Naive thymus-derived CD8-positive, alpha-beta T cell (primary cell): Measurements from ENCODE around the gene SNX24. TPM values are rescaled to one million over a fixed set of nuclear protein-coding genes. Genes with fewer than 3 reads are reported as not detected.

ENCODE experiments used
- ATAC-seq, 2 donors: fragments of 150-1000 bp; cut with Tn5 transposase in 1 of 2; sonication (Bioruptor Pico), chemical (Tn5 transposase) in 1 of 2; 1 replicate in 1 of 2; 2 replicates in 1 of 2; pipeline ENCODE4 v1.10.0; 2021; ENCODE audit warnings: mild to moderate bottlenecking in 2 of 2, moderate library complexity in 2 of 2
- POLR2A ChIA-PET: fragments of 350-600 bp; sonication (Branson Sonifier 250); formaldehyde crosslinking; loops from one replicate; lab custom pipeline; 2021; ENCODE audit warnings: antibody characterized with exemption; lab: Charles Lee
- DNase-seq, 10 donors: peaks; one replicate each; pipeline versions ENCODE4 v3.0.0 to v3.0.0-alpha.2; 2020 to 2022
- H3K27ac Mint-ChIP-seq, 10 donors: one replicate each; pipeline ENCODE4 v1.8.0; 2020 to 2022; ENCODE audit warnings: mild to moderate bottlenecking in 10 of 10, mixed read lengths in 10 of 10, moderate library complexity in 4 of 10, inconsistent platforms in 1 of 10
- H3K27me3 Mint-ChIP-seq, 5 donors: one replicate each; pipeline ENCODE4 v1.8.0; 2021 to 2022; ENCODE audit warnings: mixed read lengths in 5 of 5
- H3K36me3 Mint-ChIP-seq, 3 donors: one replicate each; pipeline ENCODE4 v1.8.0; 2020 to 2022; ENCODE audit warnings: mixed read lengths in 3 of 3, mild to moderate bottlenecking in 2 of 3, inconsistent platforms in 1 of 3
- H3K4me1 Mint-ChIP-seq, 4 donors: one replicate each; pipeline ENCODE4 v1.8.0; 2021 to 2022; ENCODE audit warnings: mixed read lengths in 4 of 4
- H3K4me3 Mint-ChIP-seq, 10 donors: one replicate each; pipeline ENCODE4 v1.8.0; 2020 to 2022; ENCODE audit warnings: mild to moderate bottlenecking in 10 of 10, mixed read lengths in 10 of 10, moderate library complexity in 6 of 10, inconsistent platforms in 1 of 10
- H3K9me3 Mint-ChIP-seq, 9 donors: one replicate each; pipeline ENCODE4 v1.8.0; 2020 to 2022; ENCODE audit warnings: mixed read lengths in 9 of 9, mild to moderate bottlenecking in 3 of 9, inconsistent platforms in 1 of 9, moderate library complexity in 1 of 9
- polyA plus RNA-seq, 3 donors: library from polyadenylated mRNA; unstranded; fragments of 300-500 nt; fragmentation: Illumina TruSeq; gene quantifications; one replicate each; pipeline ENCODE4 v1.2.3, GENCODE V29; 2021
- total RNA-seq, 8 experiments: library from RNA in 2 of 8; stranded (reverse) in 2 of 8; gene quantifications; one replicate each; pipeline ENCODE4 v1.2.3 and lab custom pipeline; 2021 to 2026

SNX24 gene
- total and polyA plus RNA-seq, 5 experiments from 2014 or later, result 0.42 to 2.5 (median 1.5) TPM

DNA sequence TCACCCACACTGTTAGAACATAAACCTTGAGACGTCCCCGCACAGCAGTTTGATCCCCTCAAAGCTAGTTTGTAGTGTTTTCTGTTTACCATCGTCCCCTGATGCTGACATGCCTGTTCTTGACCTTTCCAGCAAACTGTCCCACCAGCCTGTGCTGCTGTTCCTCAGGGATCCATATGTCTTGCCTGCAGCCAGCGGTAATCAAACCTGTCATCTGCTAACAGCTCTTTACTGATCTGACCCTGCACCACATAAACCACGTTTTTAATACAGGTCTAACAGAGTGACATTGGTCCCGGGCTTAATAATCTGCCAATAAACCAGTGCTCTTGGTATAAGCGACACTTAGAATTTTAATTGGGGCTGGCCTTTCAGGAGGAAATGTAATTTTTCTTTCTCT is 156.4 kb downstream of the SNX24 start:
- Mint-ChIP-seq H3K36me3 (no peaks in the 10 kb centered on the region), H3K4me1 (peaks cover 0 to 2% (median 0%) of the 10 kb centered on the region in 4 donors), H3K4me3 (no peak overlapping the region), H3K9me3 (no peaks in the 10 kb centered on the region), H3K27ac (no peak overlapping the region), H3K27me3 (no peaks in the 10 kb centered on the region)
- ATAC-seq, result no peak
- no peak for DNase-seq
- POLR2A ChIA-PET, result no interaction called here

GRCh38 chr5:123007182-123007581 is 161.8 kb downstream of the SNX24 start:
- ATAC-seq, result no peak

GRCh38 chr5:123007754-123008153 is 162.3 kb downstream of the SNX24 start:
- no peak for ATAC-seq
- H3K4me3 Mint-ChIP-seq, result no peak overlapping the region
- DNase-seq, result no peak
- H3K9me3 Mint-ChIP-seq, result peaks cover 0 to 4% (median 0%) of the 10 kb centered on the region in 9 donors
- H3K27ac Mint-ChIP-seq, result no peak overlapping the region
- POLR2A ChIA-PET, result no interaction called here
- H3K27me3 Mint-ChIP-seq, result no peaks in the 10 kb centered on the region
- H3K4me1 Mint-ChIP-seq, result no peaks in the 10 kb centered on the region
- no peaks in the 10 kb centered on the region for H3K36me3 Mint-ChIP-seq

More at GRCh38 chr5:123007182-123007581, 161.8 kb downstream of the SNX24 start:
- peaks cover 0 to 4% (median 0%) of the 10 kb centered on the region in 9 donors for H3K9me3 Mint-ChIP-seq
- no peak for DNase-seq
- no peak overlapping the region for H3K4me3 Mint-ChIP-seq
- H3K36me3 Mint-ChIP-seq, result no peaks in the 10 kb centered on the region
- no peak overlapping the region for H3K27ac Mint-ChIP-seq
- POLR2A ChIA-PET, result no interaction called here
- H3K4me1 Mint-ChIP-seq, result no peaks in the 10 kb centered on the region
- H3K27me3 Mint-ChIP-seq, result no peaks in the 10 kb centered on the region

DNA sequence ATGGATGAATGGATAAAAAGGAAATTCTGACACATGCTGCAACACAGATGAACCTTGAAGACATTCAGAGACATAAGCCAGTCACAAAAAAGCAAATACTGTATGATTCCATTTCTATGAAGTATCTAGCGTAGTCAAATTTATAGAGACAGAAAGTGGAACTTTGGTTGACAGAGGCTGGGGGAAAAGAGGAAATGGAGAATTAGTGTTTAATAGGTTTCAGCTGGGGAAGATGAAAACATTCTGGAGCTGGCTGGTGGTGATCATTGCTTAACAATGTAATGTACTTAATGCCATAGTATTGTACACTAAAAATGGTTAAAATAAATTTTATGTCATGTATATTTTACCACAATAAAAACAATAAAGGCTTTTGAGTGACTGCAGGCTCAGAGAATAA is 166.9 kb downstream of the SNX24 start:
- H3K27me3 Mint-ChIP-seq, result peaks cover 0 to 6% (median 0%) of the 10 kb centered on the region in 5 donors
- no peak for ATAC-seq
- POLR2A ChIA-PET, result no interaction called here
- no peak overlapping the region for H3K27ac Mint-ChIP-seq
- no peaks in the 10 kb centered on the region for H3K36me3 Mint-ChIP-seq
- DNase-seq, result no peak
- no peak overlapping the region for H3K4me3 Mint-ChIP-seq
- no peaks in the 10 kb centered on the region for H3K4me1 Mint-ChIP-seq
- peaks cover 0 to 7% (median 0%) of the 10 kb centered on the region in 9 donors for H3K9me3 Mint-ChIP-seq

DNA sequence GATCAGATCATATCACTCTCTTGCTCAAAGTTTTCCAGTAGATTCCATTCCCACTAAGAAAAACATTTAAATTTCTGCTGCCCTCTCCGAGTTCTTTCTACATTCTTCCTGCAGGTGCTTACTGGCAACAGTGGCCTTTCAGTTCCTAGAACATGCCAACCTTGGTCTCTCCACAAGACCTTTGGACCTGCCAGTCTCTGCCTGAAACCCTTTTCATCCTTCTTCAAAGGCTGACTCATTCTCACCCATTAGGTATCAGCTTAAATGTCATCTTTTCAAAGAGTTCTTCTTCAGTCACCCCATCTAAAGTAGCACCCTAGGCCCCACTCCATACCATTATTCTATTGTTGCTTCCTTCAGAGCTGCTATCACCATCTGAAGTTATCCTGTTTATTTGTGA is 169.3 kb downstream of the SNX24 start:
- Mint-ChIP-seq H3K4me3 (no peak overlapping the region), H3K27ac (no peak overlapping the region), H3K4me1 (no peaks in the 10 kb centered on the region), H3K27me3 (peaks cover 0 to 6% (median 0%) of the 10 kb centered on the region in 5 donors), H3K9me3 (peaks cover 0 to 7% (median 0%) of the 10 kb centered on the region in 9 donors), H3K36me3 (peaks cover 0 to 1% (median 0%) of the 10 kb centered on the region in 3 donors)
- POLR2A ChIA-PET, result no interaction called here
- no peak for DNase-seq
- ATAC-seq, result no peak

DNA sequence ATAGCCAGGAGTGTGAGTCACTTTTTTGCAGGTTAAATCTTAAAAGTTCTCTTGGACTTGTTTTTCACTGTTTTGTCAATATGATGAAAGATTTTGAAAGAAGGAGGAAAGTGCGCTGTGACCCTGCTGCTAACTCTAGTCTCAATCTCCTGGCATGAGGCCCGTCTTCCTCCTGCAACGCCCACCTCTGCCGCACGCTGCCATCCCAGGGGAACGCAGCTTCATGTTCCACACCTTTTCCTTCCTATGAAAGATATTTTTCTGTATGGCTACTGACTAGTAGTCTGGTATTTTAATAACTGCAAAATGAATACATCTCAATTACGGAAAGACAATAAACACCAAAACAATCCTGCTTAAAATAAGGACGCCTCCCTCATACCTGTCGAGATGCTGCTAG is 182.8 kb downstream of the SNX24 start:
- no peaks in the 10 kb centered on the region for H3K4me1 Mint-ChIP-seq
- POLR2A ChIA-PET, result no interaction called here
- H3K27ac Mint-ChIP-seq, result no peak overlapping the region
- ATAC-seq (no peak), DNase-seq (no peak)
- H3K27me3 Mint-ChIP-seq, result peaks cover 17 to 37% (median 35%) of the 10 kb centered on the region in 5 donors
- H3K9me3 Mint-ChIP-seq, result peaks cover 0 to 2% (median 0%) of the 10 kb centered on the region in 9 donors
- H3K36me3 Mint-ChIP-seq, result no peaks in the 10 kb centered on the region
- no peak overlapping the region for H3K4me3 Mint-ChIP-seq

- POLR2A ChIA-PET, result no interaction called here
- H3K27me3 Mint-ChIP-seq, result peaks cover 43 to 71% (median 52%) of the 10 kb centered on the region in 5 donors
- peaks cover 0 to 18% (median 10%) of the 10 kb centered on the region in 4 donors for H3K4me1 Mint-ChIP-seq
- H3K4me3 Mint-ChIP-seq, result no peak overlapping the region
- DNase-seq, result no peak
- no peak for ATAC-seq
- H3K36me3 Mint-ChIP-seq, result no peaks in the 10 kb centered on the region
- no peak overlapping the region for H3K27ac Mint-ChIP-seq
- H3K9me3 Mint-ChIP-seq, result peaks cover 0 to 2% (median 0%) of the 10 kb centered on the region in 9 donors
Observed at GRCh38 chr5:123033157-123033671, 187.8 kb downstream of the SNX24 start.

DNA sequence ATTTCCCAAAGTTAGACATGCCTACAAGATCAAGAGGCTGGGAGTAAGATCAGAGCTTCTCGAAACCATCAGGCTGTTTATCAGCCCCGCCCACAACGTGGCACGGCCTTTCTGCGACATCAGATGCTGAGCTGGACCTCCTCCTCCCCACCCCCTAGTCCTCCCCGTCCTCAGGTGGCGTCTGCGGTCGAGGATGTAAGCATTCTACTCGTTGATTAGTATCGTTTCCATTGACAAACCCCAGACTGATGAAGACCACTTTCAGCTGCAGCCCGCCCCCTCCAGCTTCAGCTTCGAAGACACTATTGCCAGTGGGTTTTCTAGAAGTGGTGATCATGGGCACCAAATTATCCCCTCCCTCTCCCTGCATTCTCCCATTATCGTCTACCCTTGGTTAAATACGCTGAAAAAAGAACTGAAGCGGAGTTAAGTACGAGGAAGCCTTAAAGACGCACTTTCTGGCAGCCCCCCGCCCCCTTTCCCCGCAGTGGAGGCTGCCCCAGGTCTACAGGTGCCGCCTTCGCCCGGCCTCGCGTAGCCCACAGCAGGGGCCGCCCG is 190.0 kb downstream of the SNX24 start:
- no peaks in the 10 kb centered on the region for H3K36me3 Mint-ChIP-seq
- H3K4me1 Mint-ChIP-seq, result peaks cover 0 to 18% (median 10%) of the 10 kb centered on the region in 4 donors

DNA sequence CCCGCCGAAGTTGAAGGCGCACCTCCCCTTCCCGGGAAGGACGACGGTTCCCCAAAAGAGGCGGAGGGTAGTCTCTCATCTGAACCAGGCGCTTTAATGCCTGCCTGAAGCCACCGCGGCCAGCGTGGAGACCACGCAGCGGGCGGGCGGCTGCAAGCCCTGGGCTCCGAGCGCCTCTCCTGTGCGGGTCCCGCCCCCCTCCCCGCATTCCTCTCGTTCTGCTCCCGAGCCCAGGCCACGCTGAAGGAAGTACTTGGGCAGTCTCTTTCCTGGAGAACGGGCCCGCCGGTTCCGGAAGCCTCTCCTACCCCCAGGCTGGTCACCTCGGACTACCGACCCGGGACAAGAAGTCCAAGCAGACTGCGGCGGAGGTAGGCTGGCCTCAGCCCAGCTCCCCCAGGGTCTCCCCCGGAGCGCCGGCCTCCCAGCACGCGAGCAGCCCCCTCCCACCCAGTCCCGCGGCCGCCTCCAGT is 190.5 kb downstream of the SNX24 start:
- H3K36me3 Mint-ChIP-seq, result no peaks in the 10 kb centered on the region
- H3K4me3 Mint-ChIP-seq, result peak overlapping the region in 5 of 10 donors; percentile 37 to 77 (median 70)
- no peak for ATAC-seq
- POLR2A ChIA-PET, result no interaction called here
- H3K9me3 Mint-ChIP-seq, result peaks cover 0 to 5% (median 0%) of the 10 kb centered on the region in 9 donors
- H3K27ac Mint-ChIP-seq, result no peak overlapping the region
- H3K4me1 Mint-ChIP-seq, result peaks cover 0 to 18% (median 10%) of the 10 kb centered on the region in 4 donors
- H3K27me3 Mint-ChIP-seq, result peaks cover 47 to 79% (median 59%) of the 10 kb centered on the region in 5 donors
- DNase-seq, result no peak

More for the DNA sequence above, 190.0 kb downstream of the SNX24 start:
- peaks cover 49 to 84% (median 59%) of the 10 kb centered on the region in 5 donors for H3K27me3 Mint-ChIP-seq
- peaks cover 0 to 5% (median 0%) of the 10 kb centered on the region in 9 donors for H3K9me3 Mint-ChIP-seq
- DNase-seq (no peak), ATAC-seq (no peak)
- peak overlapping the region in 1 of 10 donors; percentile 46 for H3K27ac Mint-ChIP-seq
- H3K4me3 Mint-ChIP-seq, result peak overlapping the region; percentile 37 to 77 (median 67)
- POLR2A ChIA-PET, result no interaction called here

DNA sequence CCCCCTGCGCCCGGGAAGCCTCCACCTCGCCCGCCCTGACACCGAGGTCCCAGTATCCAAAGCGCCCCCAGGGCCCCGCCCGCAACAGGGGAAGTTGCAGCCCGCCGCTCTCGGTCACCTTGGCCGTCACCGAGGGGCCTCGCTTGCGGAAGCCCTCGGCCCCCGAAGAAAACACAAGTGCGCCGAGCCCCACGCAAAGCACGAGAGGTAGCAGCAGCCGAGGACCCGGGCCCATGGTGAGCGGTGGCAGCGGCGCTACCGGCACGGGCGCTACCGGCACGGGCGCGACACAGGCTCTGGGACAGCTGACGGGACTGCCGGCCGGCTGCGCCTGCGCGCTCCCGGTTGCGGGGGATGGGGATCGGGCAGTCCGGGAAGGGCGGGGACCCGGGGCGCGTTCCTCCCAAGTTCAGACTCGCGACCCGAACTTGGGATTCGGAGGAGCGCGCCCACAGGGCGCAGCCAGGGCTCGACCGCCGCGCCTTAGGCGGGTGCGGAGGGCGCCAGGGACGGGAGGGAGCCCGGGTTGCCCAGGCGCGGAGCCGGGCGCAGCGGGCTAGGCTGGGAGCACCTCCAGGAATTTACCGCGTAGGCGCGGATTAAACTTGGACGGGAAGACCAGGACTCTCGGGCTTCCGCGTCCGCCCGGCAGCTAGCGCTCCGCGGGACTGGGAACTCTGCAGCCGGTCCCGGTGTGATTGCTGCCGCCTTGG is 191.1 kb downstream of the SNX24 start, which contains the start of gene PPIC:
Gene PPIC, minus strand, starts transcription at position 335 of the 713 bp plus-strand sequence. Its CDS starts 100 bp downstream, at position 235.
- POLR2A ChIA-PET, result no interaction called here
- Mint-ChIP-seq H3K4me1 (peaks cover 0 to 18% (median 10%) of the 10 kb centered on the region in 4 donors), H3K27me3 (peaks cover 42 to 73% (median 55%) of the 10 kb centered on the region in 5 donors), H3K27ac (no peak within 1 kb of the TSS), H3K36me3 (no peaks in the 10 kb centered on the region), H3K4me3 (peak within 1 kb of the TSS; percentile 51 to 77 (median 67)), H3K9me3 (peaks cover 0 to 5% (median 0%) of the 10 kb centered on the region in 9 donors)
- ATAC-seq (no peak), DNase-seq (no peak)

GRCh38 chr5:123037104-123037418 is 191.6 kb downstream of the SNX24 start:
- peak overlapping the region in 5 of 10 donors; percentile 7 to 53 (median 34) for H3K4me3 Mint-ChIP-seq

GRCh38 chr5:123039673-123040072 is 194.3 kb downstream of the SNX24 start:
- POLR2A ChIA-PET, result no interaction called here
- no peak overlapping the region for H3K4me3 Mint-ChIP-seq
- no peak for ATAC-seq

More at GRCh38 chr5:123037104-123037418, 191.6 kb downstream of the SNX24 start:
- Mint-ChIP-seq H3K4me1 (peaks cover 0 to 18% (median 10%) of the 10 kb centered on the region in 4 donors), H3K27me3 (peaks cover 37 to 70% (median 50%) of the 10 kb centered on the region in 5 donors), H3K27ac (no peak overlapping the region), H3K9me3 (peaks cover 0 to 5% (median 0%) of the 10 kb centered on the region in 9 donors), H3K36me3 (no peaks in the 10 kb centered on the region)
- DNase-seq (no peak), ATAC-seq (no peak)
- POLR2A ChIA-PET, result no interaction called here

More at GRCh38 chr5:123039673-123040072, 194.3 kb downstream of the SNX24 start:
- Mint-ChIP-seq H3K27me3 (peaks cover 33 to 64% (median 38%) of the 10 kb centered on the region in 5 donors), H3K9me3 (peaks cover 0 to 5% (median 0%) of the 10 kb centered on the region in 9 donors), H3K36me3 (peaks cover 0 to 4% (median 0%) of the 10 kb centered on the region in 3 donors), H3K4me1 (peaks cover 0 to 15% (median 9%) of the 10 kb centered on the region in 4 donors), H3K27ac (no peak overlapping the region)
- DNase-seq, result no peak
